ENCODE data around the gene SMARCA2. TPM values are rescaled to one million over a fixed set of nuclear protein-coding genes. Genes with fewer than 3 reads are reported as not detected.
"Not testable (repeated sequence)": the region's sequence is repeated elsewhere in the genome, so short reads cannot be mapped to it uniquely, and the experiment has no call there.

Gene SMARCA2
- total RNA-seq, 1 experiment from 2014 or later: 5.5 TPM

GRCh38 chr9:2122299-2122698 lies 107.2 kb downstream of the SMARCA2 start:
- H3K36me3 ChIP-seq (replicated peaks; ENCODE audit: control insufficient read depth, insufficient read depth, low read length): no peaks in the 10 kb centered on the region
- H3K27me3 ChIP-seq (ENCODE audit: control insufficient read depth, insufficient read depth, low read length): no peaks in the 10 kb centered on the region
- H3K4me3 ChIP-seq (ENCODE audit: insufficient read depth, low read depth, low read length): no peak overlapping the region
- DNase-seq: no peak

GRCh38 chr9:2125906-2126305 lies 110.8 kb downstream of the SMARCA2 start:
- no peaks in the 10 kb centered on the region for H3K27me3 ChIP-seq (ENCODE audit: control insufficient read depth, insufficient read depth, low read length)
- no peak for DNase-seq
- H3K4me3 ChIP-seq (ENCODE audit: insufficient read depth, low read depth, low read length): no peak overlapping the region
- H3K36me3 ChIP-seq (replicated peaks; ENCODE audit: control insufficient read depth, insufficient read depth, low read length): no peaks in the 10 kb centered on the region

- no peak for DNase-seq
- Histone ChIP-seq H3K27me3 (ENCODE audit: control insufficient read depth, insufficient read depth, low read length) (no peaks in the 10 kb centered on the region), H3K4me3 (ENCODE audit: insufficient read depth, low read depth, low read length) (no peak overlapping the region)
These were observed 111.2 kb downstream of the SMARCA2 start for GRCh38 chr9:2126331-2126803.

GRCh38 chr9:2127486-2127885 lies 112.3 kb downstream of the SMARCA2 start:
- H3K27me3 ChIP-seq (ENCODE audit: control insufficient read depth, insufficient read depth, low read length): no peaks in the 10 kb centered on the region
- no peak overlapping the region for H3K4me3 ChIP-seq (ENCODE audit: insufficient read depth, low read depth, low read length)
- DNase-seq: no peak
- no peaks in the 10 kb centered on the region for H3K36me3 ChIP-seq (replicated peaks; ENCODE audit: control insufficient read depth, insufficient read depth, low read length)

More at GRCh38 chr9:2126331-2126803, 111.2 kb downstream of the SMARCA2 start:
- H3K36me3 ChIP-seq (replicated peaks; ENCODE audit: control insufficient read depth, insufficient read depth, low read length): no peaks in the 10 kb centered on the region

GRCh38 chr9:2128141-2128540 lies 113.0 kb downstream of the SMARCA2 start:
- DNase-seq: no peak
- Histone ChIP-seq H3K4me3 (ENCODE audit: insufficient read depth, low read depth, low read length) (no peak overlapping the region), H3K36me3 (replicated peaks; ENCODE audit: control insufficient read depth, insufficient read depth, low read length) (no peaks in the 10 kb centered on the region), H3K27me3 (ENCODE audit: control insufficient read depth, insufficient read depth, low read length) (no peaks in the 10 kb centered on the region)

- Histone ChIP-seq H3K4me3 (ENCODE audit: insufficient read depth, low read depth, low read length) (no peak overlapping the region), H3K36me3 (replicated peaks; ENCODE audit: control insufficient read depth, insufficient read depth, low read length) (no peaks in the 10 kb centered on the region), H3K27me3 (ENCODE audit: control insufficient read depth, insufficient read depth, low read length) (no peaks in the 10 kb centered on the region)
- no peak for DNase-seq
These were observed 113.5 kb downstream of the SMARCA2 start for GRCh38 chr9:2128618-2129017.

GRCh38 chr9:2130941-2131340 lies 115.8 kb downstream of the SMARCA2 start:
- H3K27me3 ChIP-seq (ENCODE audit: control insufficient read depth, insufficient read depth, low read length): no peaks in the 10 kb centered on the region
- DNase-seq: no peak
- no peaks in the 10 kb centered on the region for H3K36me3 ChIP-seq (replicated peaks; ENCODE audit: control insufficient read depth, insufficient read depth, low read length)
- no peak overlapping the region for H3K4me3 ChIP-seq (ENCODE audit: insufficient read depth, low read depth, low read length)

- no peaks in the 10 kb centered on the region for H3K36me3 ChIP-seq (replicated peaks; ENCODE audit: control insufficient read depth, insufficient read depth, low read length)
- no peak overlapping the region for H3K4me3 ChIP-seq (ENCODE audit: insufficient read depth, low read depth, low read length)
- peak; percentile 12 for DNase-seq
- H3K27me3 ChIP-seq (ENCODE audit: control insufficient read depth, insufficient read depth, low read length): no peaks in the 10 kb centered on the region
These were observed 117.4 kb downstream of the SMARCA2 start for GRCh38 chr9:2132484-2133082.

GRCh38 chr9:2134391-2134790 lies 119.2 kb downstream of the SMARCA2 start:
- DNase-seq: no peak
- H3K4me3 ChIP-seq (ENCODE audit: insufficient read depth, low read depth, low read length): no peak overlapping the region
- H3K27me3 ChIP-seq (ENCODE audit: control insufficient read depth, insufficient read depth, low read length): no peaks in the 10 kb centered on the region
- H3K36me3 ChIP-seq (replicated peaks; ENCODE audit: control insufficient read depth, insufficient read depth, low read length): no peaks in the 10 kb centered on the region

GRCh38 chr9:2138646-2139045 lies 123.5 kb downstream of the SMARCA2 start:
- no peaks in the 10 kb centered on the region for H3K36me3 ChIP-seq (replicated peaks; ENCODE audit: control insufficient read depth, insufficient read depth, low read length)
- H3K27me3 ChIP-seq (ENCODE audit: control insufficient read depth, insufficient read depth, low read length): no peaks in the 10 kb centered on the region
- H3K4me3 ChIP-seq (ENCODE audit: insufficient read depth, low read depth, low read length): no peak overlapping the region
- no peak for DNase-seq

- H3K4me3 ChIP-seq (ENCODE audit: insufficient read depth, low read depth, low read length): no peak overlapping the region
- no peaks in the 10 kb centered on the region for H3K36me3 ChIP-seq (replicated peaks; ENCODE audit: control insufficient read depth, insufficient read depth, low read length)
- no peak for DNase-seq
- no peaks in the 10 kb centered on the region for H3K27me3 ChIP-seq (ENCODE audit: control insufficient read depth, insufficient read depth, low read length)
These were observed 125.6 kb downstream of the SMARCA2 start for GRCh38 chr9:2140600-2141223.

GRCh38 chr9:2142212-2142611 lies 127.1 kb downstream of the SMARCA2 start:
- Histone ChIP-seq H3K4me3 (ENCODE audit: insufficient read depth, low read depth, low read length) (no peak overlapping the region), H3K27me3 (ENCODE audit: control insufficient read depth, insufficient read depth, low read length) (no peaks in the 10 kb centered on the region), H3K36me3 (replicated peaks; ENCODE audit: control insufficient read depth, insufficient read depth, low read length) (no peaks in the 10 kb centered on the region)
- DNase-seq: no peak

GRCh38 chr9:2144619-2145018 lies 129.5 kb downstream of the SMARCA2 start:
- DNase-seq: no peak
- Histone ChIP-seq H3K4me3 (ENCODE audit: insufficient read depth, low read depth, low read length) (no peak overlapping the region), H3K27me3 (ENCODE audit: control insufficient read depth, insufficient read depth, low read length) (no peaks in the 10 kb centered on the region), H3K36me3 (replicated peaks; ENCODE audit: control insufficient read depth, insufficient read depth, low read length) (no peaks in the 10 kb centered on the region)

GRCh38 chr9:2145746-2146145 lies 130.6 kb downstream of the SMARCA2 start:
- Histone ChIP-seq H3K27me3 (ENCODE audit: control insufficient read depth, insufficient read depth, low read length) (no peaks in the 10 kb centered on the region), H3K4me3 (ENCODE audit: insufficient read depth, low read depth, low read length) (no peak overlapping the region), H3K36me3 (replicated peaks; ENCODE audit: control insufficient read depth, insufficient read depth, low read length) (no peaks in the 10 kb centered on the region)
- no peak for DNase-seq

- not testable (repeated sequence) for H3K27me3 ChIP-seq (ENCODE audit: control insufficient read depth, insufficient read depth, low read length); H3K4me3 ChIP-seq (ENCODE audit: insufficient read depth, low read depth, low read length); H3K36me3 ChIP-seq (replicated peaks; ENCODE audit: control insufficient read depth, insufficient read depth, low read length); DNase-seq
These were observed 131.6 kb downstream of the SMARCA2 start for GRCh38 chr9:2146700-2147099.
